ENCODE measurements around the gene TNFAIP3. TPM values are rescaled to one million over a fixed set of nuclear protein-coding genes. Genes with fewer than 3 reads are reported as not detected.

Gene TNFAIP3
- total and polyA plus RNA-seq, 2 of the 8 experiments (the other 6 are each of a cell fraction or from before 2014, with no cell fraction given) = 1.6 to 2.0 TPM

DNA sequence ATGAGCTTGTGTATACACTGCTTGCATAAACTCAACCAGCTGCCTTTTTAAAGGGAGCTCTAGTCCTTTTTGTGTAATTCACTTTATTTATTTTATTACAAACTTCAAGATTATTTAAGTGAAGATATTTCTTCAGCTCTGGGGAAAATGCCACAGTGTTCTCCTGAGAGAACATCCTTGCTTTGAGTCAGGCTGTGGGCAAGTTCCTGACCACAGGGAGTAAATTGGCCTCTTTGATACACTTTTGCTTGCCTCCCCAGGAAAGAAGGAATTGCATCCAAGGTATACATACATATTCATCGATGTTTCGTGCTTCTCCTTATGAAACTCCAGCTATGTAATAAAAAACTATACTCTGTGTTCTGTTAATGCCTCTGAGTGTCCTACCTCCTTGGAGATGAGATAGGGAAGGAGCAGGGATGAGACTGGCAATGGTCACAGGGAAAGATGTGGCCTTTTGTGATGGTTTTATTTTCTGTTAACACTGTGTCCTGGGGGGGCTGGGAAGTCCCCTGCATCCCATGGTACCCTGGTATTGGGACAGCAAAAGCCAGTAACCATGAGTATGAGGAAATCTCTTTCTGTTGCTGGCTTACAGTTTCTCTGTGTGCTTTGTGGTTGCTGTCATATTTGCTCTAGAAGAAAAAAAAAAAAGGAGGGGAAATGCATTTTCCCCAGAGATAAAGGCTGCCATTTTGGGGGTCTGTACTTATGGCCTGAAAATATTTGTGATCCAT, 15.3 kb downstream of the TNFAIP3 start:
- H3K14ac ChIP-seq (ENCODE audit: insufficient read length) = no peak overlapping the region
- H3K79me2 ChIP-seq (ENCODE audit: control insufficient read depth in 1 of 2, insufficient read depth in 2 of 2, low read length in 2 of 2) = no peaks in the 10 kb centered on the region
- no peak overlapping the region for H4K91ac ChIP-seq (replicated peaks; ENCODE audit: insufficient read length, low read length)
- TF ChIP-seq HDAC2 (IDR thresholded peaks at IDR 0.05; ENCODE audit: borderline replicate concordance in 1 of 2, low read depth in 2 of 2, low read length in 2 of 2) = no peak
- TF ChIP-seq BCL11A (IDR thresholded peaks at IDR 0.05; ENCODE audit: low read depth in 2 of 2, low read length in 2 of 2) = no peak
- no peak for TF ChIP-seq SRF (IDR thresholded peaks at IDR 0.05; ENCODE audit: low read depth, low read length)
- no peak for TF ChIP-seq RBBP5 (IDR thresholded peaks at IDR 0.05; ENCODE audit: borderline replicate concordance, low read depth, low read length)
- TF ChIP-seq CBX5 (IDR thresholded peaks at IDR 0.05; ENCODE audit: low read depth, low read length) = no peak
- no peak for TF ChIP-seq RFX5 (IDR thresholded peaks at IDR 0.05; ENCODE audit: borderline replicate concordance, low read depth, low read length)
- no peak for TF ChIP-seq MAFK (IDR thresholded peaks at IDR 0.05; ENCODE audit: low read depth, low read length)
- no peak for FAIRE-seq
- no peak overlapping the region for H4K8ac ChIP-seq (ENCODE audit: extremely low read depth, insufficient read depth, low read length)
- no peak overlapping the region for H2AK5ac ChIP-seq (ENCODE audit: low read depth, low read length)
- no peak overlapping the region for H3K4me3 ChIP-seq (ENCODE audit: extremely low read depth in 1 of 4, insufficient read depth in 2 of 4, low read depth in 3 of 4, low read length in 4 of 4)
- peaks cover 0 to 7% (median 6%) of the 10 kb centered on the region in 4 experiments; a peak in 5 of 8 replicates for H3K36me3 ChIP-seq (ENCODE audit: control insufficient read depth in 2 of 4, insufficient read depth in 4 of 4, low read length in 3 of 4)
- no peaks in the 10 kb centered on the region for H3K9me3 ChIP-seq (ENCODE audit: insufficient read depth in 2 of 2, low read depth in 1 of 2, low read length in 1 of 2)
- POLR2A ChIA-PET (ENCODE audit: partially characterized antibody) = no interaction called here
- no peak overlapping the region for H3K9ac ChIP-seq (replicated peaks in 1 of 4; ENCODE audit: extremely low read depth in 1 of 4, low read depth in 3 of 4, low read length in 3 of 4)
- no peak overlapping the region for H2BK15ac ChIP-seq (ENCODE audit: low read length)
- no peak overlapping the region for H3K4ac ChIP-seq (replicated peaks; ENCODE audit: insufficient read length, low read depth, low read length)
- no peak overlapping the region for H4K5ac ChIP-seq (ENCODE audit: insufficient read length, low read depth, low read length)
- H3K27me3 ChIP-seq (replicated peaks in 1 of 4; ENCODE audit: control insufficient read depth in 3 of 4, extremely low read depth in 1 of 4, insufficient read depth in 3 of 4, low read length in 3 of 4) = no peaks in the 10 kb centered on the region
- CTCF ChIA-PET (ENCODE audit: partially characterized antibody) = interaction anchor here (0.6 to 4.8 kb wide), 10 partner anchors 8 to 176 kb away, joined by 3 to 52 read pairs (median 4); partner anchors contain the start of gene TNFAIP3
- H2BK120ac ChIP-seq (replicated peaks; ENCODE audit: low read depth, low read length) = no peak overlapping the region
- H3K18ac ChIP-seq (ENCODE audit: extremely low read depth, low read length) = no peak overlapping the region
- H3K79me1 ChIP-seq (ENCODE audit: low read depth, low read length) = no peaks in the 10 kb centered on the region
- H3K56ac ChIP-seq (replicated peaks; ENCODE audit: insufficient read length, low read depth, low read length) = no peak overlapping the region
- no peak overlapping the region for H3K27ac ChIP-seq (ENCODE audit: low read depth, low read length)
- no peak overlapping the region for H2AFZ ChIP-seq (ENCODE audit: low read length)
- no peak overlapping the region for H2BK20ac ChIP-seq (ENCODE audit: low read length)
- no peak overlapping the region for H2BK12ac ChIP-seq (ENCODE audit: low read depth, low read length)
- H2BK5ac ChIP-seq (ENCODE audit: low read depth, low read length) = no peak overlapping the region
- peaks cover 0 to 11% (median 5%) of the 10 kb centered on the region in 4 experiments; a peak in 4 of 7 replicates for H3K4me1 ChIP-seq (replicated peaks in 1 of 4; ENCODE audit: control insufficient read depth in 3 of 4, insufficient read depth in 4 of 4, low read length in 3 of 4)
- no peaks in the 10 kb centered on the region for H4K20me1 ChIP-seq (replicated peaks in 1 of 2; ENCODE audit: control insufficient read depth in 1 of 2, insufficient read depth in 2 of 2, low read length in 2 of 2)
- DNase-seq (ENCODE audit: low read depth in 1 of 2, low spot score in 2 of 2) = no peak
- H3K4me2 ChIP-seq (ENCODE audit: insufficient read depth in 1 of 2, low read depth in 2 of 2, low read length in 2 of 2) = no peak overlapping the region
- WGBS, 2 experiments (ENCODE audit: extremely low coverage in 1 of 2, insufficient coverage in 1 of 2, insufficient read length in 1 of 2, insufficient replicate concordance in 2 of 2, low coverage in 1 of 2, low lambda C conversion rate in 2 of 2, missing lambda C conversion rate in 1 of 2) = 94% methylated on average over 2 of the region's 2 CpGs; no CpG with 5 or more reads in 1 of the 2 experiments
- no peaks in the 10 kb centered on the region for H3K23me2 ChIP-seq (ENCODE audit: low read depth, low read length)
- H3K23ac ChIP-seq (ENCODE audit: insufficient read length) = no peak overlapping the region
